Gastrocnemius medialis (tissue), 4 donors: ENCODE results near the gene PRDM8. TPM values are rescaled to one million over a fixed set of nuclear protein-coding genes. Genes with fewer than 3 reads are reported as not detected.

Experiments
- ATAC-seq, 2 donors: fragments of 150-250 bp; one replicate each; pipeline ENCODE4 v1.9.1; 2016
- DNase-seq, 2 donors: peaks; one replicate each; pipeline ENCODE4 v3.0.0-alpha.2; 2019
- H3K27ac ChIP-seq, 4 donors: fragments of 200-600 bp; sonication (generic); 1 replicate in 1 of 4; 2 replicates in 3 of 4; pipeline ENCODE4 v1.5.1; 2016 to 2018; ENCODE audit warnings: mild to moderate bottlenecking in 2 of 4, moderate library complexity in 1 of 4
- H3K27me3 ChIP-seq, 3 donors: fragments of 200-600 bp; sonication (generic) in 2 of 3; 1 replicate in 1 of 3; 2 replicates in 2 of 3; pipeline versions ENCODE4 v1.5.1 to v1.6.0; 2016 to 2019; ENCODE audit warnings: mild to moderate bottlenecking in 1 of 3, moderate library complexity in 1 of 3
- H3K36me3 ChIP-seq, 2 donors: fragments of 200-600 bp; sonication (generic) in 1 of 2; one replicate each; pipeline ENCODE4 v1.5.1; 2017 to 2018
- H3K4me1 ChIP-seq, 2 donors: fragments of 200-600 bp; sonication (generic) in 1 of 2; one replicate each; pipeline ENCODE4 v1.5.1; 2016 to 2017; ENCODE audit warnings: mild to moderate bottlenecking in 2 of 2
- H3K4me3 ChIP-seq, 4 donors: fragments of 200-600 bp; sonication (generic) in 3 of 4; 1 replicate in 1 of 4; 2 replicates in 3 of 4; pipeline ENCODE4 v1.5.1; 2016 to 2019; ENCODE audit warnings: mild to moderate bottlenecking in 2 of 4
- H3K9me3 ChIP-seq, 3 donors: fragments of 200-600 bp; sonication (generic) in 2 of 3; 1 replicate in 1 of 3; 2 replicates in 2 of 3; pipeline ENCODE4 v1.5.1; 2016 to 2019
- CTCF ChIP-seq, 5 experiments: fragments of 450-650 bp in 3 of 5; fragments of 200-600 bp in 2 of 5; sonication (generic) in 2 of 5; IDR thresholded peaks in 4 of 5; conservative IDR thresholded peaks in 1 of 5; 1 replicate in 4 of 5; 2 replicates in 1 of 5; pipeline ENCODE4 v1.5.1; 2016 to 2019; ENCODE audit warnings: antibody characterized with exemption in 5 of 5, mild to moderate bottlenecking in 3 of 5, moderate library complexity in 3 of 5
- POLR2A ChIP-seq, 2 donors: fragments of 450-650 bp; IDR thresholded peaks; one replicate each; pipeline ENCODE4 v1.6.1; 2017; ENCODE audit warnings: antibody characterized with exemption in 2 of 2, mild to moderate bottlenecking in 2 of 2, moderate library complexity in 2 of 2
- in situ Hi-C, 4 donors: fragments of 200-750 bp; cut with MboI; loops; one replicate each; pipeline versions ENCODE4 v1.15.0 to v1.8.0; 2017; ENCODE audit warnings: low sequenced_read_pairs in 4 of 4
- intact Hi-C: fragments of 100-400 bp; cut with DNase I; formaldehyde crosslinking; loops from one replicate; pipeline ENCODE4 v1.15.1; 2023; ENCODE audit warnings: low total_unique reads
- total RNA-seq, 4 donors: library from RNA; depleted of rRNA; stranded (reverse); fragments of >200 nt; gene quantifications; one replicate each; pipeline versions ENCODE4 v1.1.0 to v1.2.3, GENCODE V29; 2016

Gene PRDM8
- total RNA-seq, 4 donors from 2014 or later = 0.24 to 2.7 (median 1.4) TPM

- no peak for ATAC-seq
- Histone ChIP-seq H3K4me1 (no peaks in the 10 kb centered on the region), H3K27me3 (no peaks in the 10 kb centered on the region), H3K4me3 (no peak overlapping the region), H3K27ac (no peak overlapping the region), H3K36me3 (no peaks in the 10 kb centered on the region), H3K9me3 (no peaks in the 10 kb centered on the region)
- TF ChIP-seq POLR2A (IDR thresholded peaks at IDR 0.05) (no peak), CTCF (IDR thresholded peaks at IDR 0.05 in 4 of 5, conservative IDR thresholded peaks at IDR 0.05 in 1 of 5) (no peak)
- no peak for DNase-seq
- in situ Hi-C loops = no loop called here
- intact Hi-C loops = no loop called here
Observed at GRCh38 chr4:80249144-80249543, 51.8 kb downstream of the PRDM8 start.

GRCh38 chr4:80252427-80252826 is 55.1 kb downstream of the PRDM8 start:
- TF ChIP-seq CTCF (IDR thresholded peaks at IDR 0.05 in 4 of 5, conservative IDR thresholded peaks at IDR 0.05 in 1 of 5) = no peak
- no peak for TF ChIP-seq POLR2A (IDR thresholded peaks at IDR 0.05)
- Histone ChIP-seq H3K27ac (no peak overlapping the region), H3K36me3 (no peaks in the 10 kb centered on the region), H3K27me3 (peaks cover 0 to 3% (median 0%) of the 10 kb centered on the region in 3 donors), H3K4me1 (no peaks in the 10 kb centered on the region), H3K9me3 (no peaks in the 10 kb centered on the region), H3K4me3 (no peak overlapping the region)
- no peak for ATAC-seq
- DNase-seq = no peak
- in situ Hi-C loops = no loop called here
- intact Hi-C loops = no loop called here

DNA sequence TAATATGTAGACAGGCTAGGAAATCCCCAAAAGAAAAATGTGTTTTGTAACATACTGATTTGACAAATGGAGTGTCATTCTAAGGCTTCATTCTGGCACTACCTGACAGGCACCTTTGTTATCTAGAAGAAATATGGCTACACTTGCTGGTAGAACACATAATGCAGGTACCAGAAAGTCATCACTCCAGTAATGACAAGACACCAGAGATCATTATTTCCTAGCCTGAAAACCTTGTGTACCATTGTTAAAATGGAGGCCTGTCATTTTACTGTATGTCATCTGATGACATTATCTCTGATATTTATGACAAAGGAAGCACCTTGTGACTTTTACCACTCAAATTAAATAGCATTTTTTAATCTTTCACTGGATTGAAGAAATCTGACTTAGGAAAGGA is 55.6 kb downstream of the PRDM8 start:
- DNase-seq = no peak
- intact Hi-C loops (no loop called here), in situ Hi-C loops (no loop called here)
- no peak for TF ChIP-seq CTCF (IDR thresholded peaks at IDR 0.05 in 4 of 5, conservative IDR thresholded peaks at IDR 0.05 in 1 of 5)
- TF ChIP-seq POLR2A (IDR thresholded peaks at IDR 0.05) = no peak
- ATAC-seq = no peak
- Histone ChIP-seq H3K4me1 (no peaks in the 10 kb centered on the region), H3K27ac (no peak overlapping the region), H3K4me3 (no peak overlapping the region), H3K27me3 (peaks cover 0 to 3% (median 0%) of the 10 kb centered on the region in 3 donors), H3K9me3 (no peaks in the 10 kb centered on the region), H3K36me3 (no peaks in the 10 kb centered on the region)

DNA sequence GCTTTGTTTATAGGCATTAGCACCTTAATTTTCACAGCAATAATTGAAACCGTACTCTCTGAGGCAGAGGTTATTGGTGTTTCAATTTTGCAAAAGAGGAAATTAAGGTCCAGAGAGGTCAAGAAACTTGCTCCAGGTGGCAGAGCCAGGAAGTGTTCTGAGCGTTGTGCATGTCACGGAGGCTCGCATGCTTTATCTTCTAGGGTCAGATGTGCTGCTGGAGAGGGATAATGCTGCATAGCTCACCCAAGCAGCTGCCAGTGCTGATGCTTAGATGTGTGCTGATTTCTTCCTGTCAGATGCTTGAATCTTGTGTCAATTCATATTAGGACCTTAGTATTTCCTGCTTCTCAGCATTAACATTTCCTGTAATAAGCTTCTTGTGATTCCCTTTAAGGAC is 56.2 kb downstream of the PRDM8 start:
- peaks cover 0 to 3% (median 0%) of the 10 kb centered on the region in 3 donors for H3K27me3 ChIP-seq
- in situ Hi-C loops (no loop called here), intact Hi-C loops (no loop called here)
- no peak overlapping the region for H3K4me3 ChIP-seq
- no peak overlapping the region for H3K27ac ChIP-seq
- no peaks in the 10 kb centered on the region for H3K9me3 ChIP-seq
- ATAC-seq = no peak
- TF ChIP-seq POLR2A (IDR thresholded peaks at IDR 0.05) (no peak), CTCF (IDR thresholded peaks at IDR 0.05 in 4 of 5, conservative IDR thresholded peaks at IDR 0.05 in 1 of 5) (no peak)
- H3K4me1 ChIP-seq = no peaks in the 10 kb centered on the region
- no peaks in the 10 kb centered on the region for H3K36me3 ChIP-seq
- DNase-seq = no peak

Other genes with a start within 250 kb of the PRDM8 start
- 10 to 100 TPM; 14.5 to 41.0 (median 23.1) TPM for gene ANTXR2, start 124.3 kb upstream of the PRDM8 start, total RNA-seq
- gene FGF5, start 69.2 kb downstream of the PRDM8 start, total RNA-seq = not detected
- gene CFAP299, start 138.2 kb downstream of the PRDM8 start, total RNA-seq = not detected